HCT116 (cell line): ENCODE results near the gene CNTNAP2. TPM values are rescaled to one million over a fixed set of nuclear protein-coding genes. Genes with fewer than 3 reads are reported as not detected.

Experiments used
- ATAC-seq: fragments of 200-7000 bp; cut with Tn5 transposase; 2 replicates; pipeline ENCODE4 v1.9.1; 2020; ENCODE audit warnings: mild to moderate bottlenecking, moderate library complexity
- BruUV-seq: library from RNA; stranded (reverse); fragments of 400-500 nt; replicated peaks from 2 replicates; lab custom pipeline; 2021; lab: Mats Ljungman, UMichigan
- CTCF ChIA-PET: fragments of 300-600 bp; sonication (Branson Sonifier 250); formaldehyde crosslinking; loops from one replicate; lab custom pipeline; 2021; ENCODE audit warnings: antibody characterized with exemption; lab: Charles Lee
- POLR2A ChIA-PET: fragments of 300-600, 350-600 bp; sonication (Branson Sonifier 250); formaldehyde crosslinking; loops from one replicate; lab custom pipeline; 2021; ENCODE audit warnings: antibody characterized with exemption; lab: Charles Lee
- RAD21 ChIA-PET, 2 experiments: fragments of 300-600 bp; sonication (Branson Sonifier 250); formaldehyde crosslinking; loops; one replicate each; lab custom pipeline; 2023; ENCODE audit warnings: low total read pairs in 2 of 2; ENCODE audit not compliant: uncharacterized antibody in 2 of 2, unreplicated experiment in 2 of 2, low non-redundant PET in 1 of 2; lab: Charles Lee
- DNase-seq: peaks from one replicate; pipeline ENCODE4 v3.0.0-alpha.2; 2010; ENCODE audit warnings: low read depth, low spot score
- H2AFZ ChIP-seq: fragments of 200-600 bp; shearing (Covaris generic), sonication (generic); 2 replicates; pipeline ENCODE4 v1.6.1; 2017; ENCODE audit warnings: low read depth, mixed run types, mixed read lengths, antibody characterized with exemption, low read length; ENCODE audit not compliant: poor library complexity, severe bottlenecking
- H3K27ac ChIP-seq: 2 replicates; pipeline ENCODE4 v1.5.1; 2012; ENCODE audit warnings: low read depth, low read length
- H3K27me3 ChIP-seq: fragments of 200-600 bp; sonication (generic); 2 replicates; pipeline ENCODE4 v1.6.1; 2016; ENCODE audit warnings: mixed run types, low read length, mixed read lengths; ENCODE audit not compliant: insufficient read depth
- H3K36me3 ChIP-seq, 2 experiments: fragments of 200-500 bp in 1 of 2; fragments of 200-600 bp in 1 of 2; sonication (Bioruptor generic) in 1 of 2; sonication (generic) in 1 of 2; 2 replicates each; pipeline versions ENCODE4 v1.5.1 to v1.6.1; 2014 to 2016; ENCODE audit warnings: low read length in 2 of 2, inconsistent platforms in 1 of 2, mixed read lengths in 1 of 2, mixed run types in 1 of 2; ENCODE audit not compliant: insufficient read depth in 2 of 2, control insufficient read depth in 1 of 2
- H3K4me1 ChIP-seq, 2 experiments: fragments of 200-600 bp in 1 of 2; sonication (generic) in 1 of 2; 2 replicates each; pipeline versions ENCODE4 v1.5.1 to v1.6.1; 2012 to 2017; ENCODE audit warnings: low read length in 2 of 2, inconsistent platforms in 1 of 2, mild to moderate bottlenecking in 1 of 2, mixed read lengths in 1 of 2, mixed run types in 1 of 2, moderate library complexity in 1 of 2; ENCODE audit not compliant: insufficient read depth in 2 of 2, control insufficient read depth in 1 of 2
- H3K4me2 ChIP-seq: fragments of 200-600 bp; sonication (generic); 2 replicates; pipeline ENCODE4 v1.6.1; 2017; ENCODE audit warnings: mixed run types, low read length, mixed read lengths
- H3K4me3 ChIP-seq, 2 experiments: fragments of 200-600 bp in 1 of 2; sonication (generic) in 1 of 2; replicated peaks in 1 of 2; 2 replicates each; pipeline ENCODE4 v1.5.1; 2011 to 2016; ENCODE audit warnings: low read length in 2 of 2, control low read depth in 1 of 2, low read depth in 1 of 2, mild to moderate bottlenecking in 1 of 2, mixed read lengths in 1 of 2, mixed run types in 1 of 2
- H3K79me2 ChIP-seq: fragments of 200-600 bp; sonication (generic); 2 replicates; pipeline ENCODE4 v1.6.1; 2017; ENCODE audit warnings: mild to moderate bottlenecking, mixed run types, low read length, moderate library complexity, mixed read lengths; ENCODE audit not compliant: insufficient read depth
- H3K9ac ChIP-seq: fragments of 200-600 bp; sonication (generic); 2 replicates; pipeline ENCODE4 v1.6.1; 2016; ENCODE audit warnings: low read length, mixed read lengths
- H3K9me2 ChIP-seq: fragments of 200-600 bp; sonication (generic), shearing (Covaris generic); 2 replicates; pipeline ENCODE4 v1.6.1; 2017; ENCODE audit warnings: mixed run types, mild to moderate bottlenecking, moderate library complexity; ENCODE audit not compliant: insufficient read depth
- H3K9me3 ChIP-seq, 2 experiments: fragments of 200-500 bp in 1 of 2; fragments of 200-600 bp in 1 of 2; sonication (Bioruptor generic) in 1 of 2; sonication (generic) in 1 of 2; 2 replicates each; pipeline ENCODE4 v1.6.1; 2014 to 2017; ENCODE audit warnings: low read length in 2 of 2, mixed read lengths in 2 of 2, inconsistent platforms in 1 of 2, low read depth in 1 of 2, mild to moderate bottlenecking in 1 of 2, mixed run types in 1 of 2, moderate library complexity in 1 of 2; ENCODE audit not compliant: control insufficient read depth in 1 of 2, insufficient read depth in 1 of 2
- H4K20me1 ChIP-seq: fragments of 200-600 bp; sonication (generic), shearing (Covaris generic); 2 replicates; pipeline ENCODE4 v1.6.1; 2017; ENCODE audit warnings: mixed run types, mild to moderate bottlenecking, moderate library complexity; ENCODE audit not compliant: insufficient read depth
- CBX3 ChIP-seq: IDR thresholded peaks from 2 replicates; pipeline ENCODE4 v1.6.1; 2012; ENCODE audit warnings: low read depth
- CTCF ChIP-seq, 3 experiments: fragments of 200-600 bp in 1 of 3; sonication (generic) in 1 of 3; IDR thresholded peaks in 2 of 3; conservative IDR thresholded peaks in 1 of 3; 2 replicates each; pipeline ENCODE4 v1.5.1; 2012 to 2017; ENCODE audit warnings: low read depth in 2 of 3, low read length in 2 of 3, antibody characterized with exemption in 1 of 3, borderline replicate concordance in 1 of 3, control low read depth in 1 of 3, mild to moderate bottlenecking in 1 of 3, mixed read lengths in 1 of 3, mixed run types in 1 of 3, moderate library complexity in 1 of 3; ENCODE audit not compliant: insufficient read depth in 1 of 3
- EGR1 ChIP-seq: IDR thresholded peaks from 2 replicates; pipeline ENCODE4 v1.6.1; 2012; ENCODE audit warnings: low read depth
- ELF1 ChIP-seq: IDR thresholded peaks from 2 replicates; pipeline ENCODE4 v1.6.1; 2012; ENCODE audit warnings: low read depth, borderline replicate concordance
- EZH2phosphoT487 ChIP-seq: fragments of 200-600 bp; IDR thresholded peaks from 2 replicates; pipeline ENCODE4 v1.6.1; 2018; ENCODE audit warnings: antibody characterized with exemption, borderline replicate concordance
- FOSL1 ChIP-seq: IDR thresholded peaks from 2 replicates; pipeline ENCODE4 v1.6.1; 2012; ENCODE audit warnings: low read depth
- POLR2AphosphoS5 ChIP-seq: IDR thresholded peaks from 2 replicates; pipeline ENCODE4 v1.6.1; 2011; ENCODE audit warnings: mild to moderate bottlenecking, low read depth, low read length, moderate library complexity
- SRF ChIP-seq: IDR thresholded peaks from 2 replicates; pipeline ENCODE4 v1.6.1; 2012; ENCODE audit warnings: low read depth
- TCF7L2 ChIP-seq: IDR thresholded peaks from 2 replicates; pipeline ENCODE4 v1.7.0; 2011; ENCODE audit warnings: borderline replicate concordance, inconsistent platforms; ENCODE audit not compliant: insufficient read depth, insufficient read length; ENCODE audit errors: extremely low read depth
- ZBTB33 ChIP-seq: IDR thresholded peaks from 2 replicates; pipeline ENCODE4 v1.6.1; 2011; ENCODE audit warnings: mild to moderate bottlenecking, low read length, moderate library complexity; ENCODE audit not compliant: insufficient replicate concordance; ENCODE audit errors: extremely low read depth
- ZNF274 ChIP-seq: fragments of 200-500 bp; sonication (Bioruptor generic); IDR thresholded peaks from 2 replicates; pipeline ENCODE4 v1.6.1; 2014; ENCODE audit warnings: mild to moderate bottlenecking, low read depth, low read length, inconsistent platforms
- intact Hi-C: fragments of 100-400 bp; cut with micrococcal nuclease; formaldehyde crosslinking; loops from 2 replicates; pipeline ENCODE4 v1.10.0; 2022
- total RNA-seq: library from RNA; stranded (reverse); gene quantifications from one replicate; pipeline ENCODE4 v1.2.1, GENCODE V29; 2021; ENCODE audit not compliant: unreplicated experiment
- TF ChIP-seq, protein P1 (sequence below): IDR thresholded peaks from 2 replicates; pipeline ENCODE4 v1.6.1; 2012

Gene CNTNAP2
- total RNA-seq, 1 experiment from 2014 or later: 0.37 TPM

- POLR2A ChIA-PET: no interaction called here
- Histone ChIP-seq H3K9me2 (no peaks in the 10 kb centered on the region), H3K79me2 (no peaks in the 10 kb centered on the region), H3K9ac (no peak overlapping the region), H3K4me3 (no peak overlapping the region), H4K20me1 (no peaks in the 10 kb centered on the region), H2AFZ (no peak overlapping the region), H3K4me2 (no peak overlapping the region), H3K4me1 (no peaks in the 10 kb centered on the region), H3K27me3 (no peaks in the 10 kb centered on the region), H3K9me3 (no peaks in the 10 kb centered on the region), H3K36me3 (no peaks in the 10 kb centered on the region), H3K27ac (no peak overlapping the region)
- RAD21 ChIA-PET: no interaction called here
- no peak for TF ChIP-seq CTCF (IDR thresholded peaks at IDR 0.05 in 2 of 3, conservative IDR thresholded peaks at IDR 0.05 in 1 of 3; ENCODE audit: borderline replicate concordance in 1 of 3, insufficient read depth in 1 of 3, low read depth in 2 of 3, low read length in 2 of 3)
- TF ChIP-seq CBX3: no peak
- TF ChIP-seq, protein P1, sequence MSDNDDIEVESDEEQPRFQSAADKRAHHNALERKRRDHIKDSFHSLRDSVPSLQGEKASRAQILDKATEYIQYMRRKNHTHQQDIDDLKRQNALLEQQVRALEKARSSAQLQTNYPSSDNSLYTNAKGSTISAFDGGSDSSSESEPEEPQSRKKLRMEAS: no peak
- no peak for TF ChIP-seq ELF1
- no peak for TF ChIP-seq EGR1
- no peak for TF ChIP-seq POLR2AphosphoS5
- no peak for DNase-seq
- no TSS peak for BruUV-seq
- ATAC-seq: no peak
- intact Hi-C loops: no loop called here
- CTCF ChIA-PET: interaction anchor here (1.0 kb wide), 1 partner anchor 27 kb away, joined by 3 read pairs; no protein-coding TSS in a partner anchor
Measured at GRCh38 chr7:148116195-148116594, 1999.6 kb downstream of the CNTNAP2 start.

- TF ChIP-seq FOSL1 (no peak), SRF (no peak), EZH2phosphoT487 (no peak), ZNF274 (no peak), CBX3 (no peak), ZBTB33 (no peak), TCF7L2 (no peak), ELF1 (no peak)
- H3K9me2 ChIP-seq: no peaks in the 10 kb centered on the region
- no TSS peak for BruUV-seq
- no peak overlapping the region for H3K27ac ChIP-seq
- H3K4me2 ChIP-seq: no peak overlapping the region
- no peaks in the 10 kb centered on the region for H3K36me3 ChIP-seq
- H3K9ac ChIP-seq: no peak overlapping the region
- ATAC-seq (no peak), DNase-seq (no peak)
- no peaks in the 10 kb centered on the region for H3K27me3 ChIP-seq
- ChIA-PET RAD21 (no interaction called here), POLR2A (no interaction called here), CTCF (no interaction called here)
- H3K9me3 ChIP-seq: no peaks in the 10 kb centered on the region
- intact Hi-C loops: no loop called here
- H4K20me1 ChIP-seq: no peaks in the 10 kb centered on the region
- H3K4me3 ChIP-seq: no peak overlapping the region
- H2AFZ ChIP-seq: no peak overlapping the region
- H3K79me2 ChIP-seq: no peaks in the 10 kb centered on the region
- H3K4me1 ChIP-seq: no peaks in the 10 kb centered on the region
Measured at GRCh38 chr7:148116829-148117403, 2000.3 kb downstream of the CNTNAP2 start.
